Upper lobe of left lung (tissue), 6 donors: ENCODE results near the gene ITPRIP. TPM values are rescaled to one million over a fixed set of nuclear protein-coding genes. Genes with fewer than 3 reads are reported as not detected.

Experiments used
- ATAC-seq, 2 donors: fragments of 200-7000 bp; cut with Tn5 transposase; one replicate each; pipeline ENCODE4 v1.9.1; 2022; ENCODE audit warnings: mild to moderate bottlenecking in 2 of 2, moderate library complexity in 2 of 2; ENCODE audit not compliant: low FRiP score in 2 of 2
- DNase-seq, 2 donors: peaks; one replicate each; pipeline ENCODE4 v3.0.0-alpha.2; 2019 to 2020
- H3K27ac ChIP-seq, 4 donors: fragments of 200-600 bp; sonication (generic); one replicate each; pipeline ENCODE4 v1.5.1; 2016 to 2019
- H3K27me3 ChIP-seq, 4 donors: fragments of 200-600 bp; sonication (generic); one replicate each; pipeline ENCODE4 v1.5.1; 2017 to 2019
- H3K36me3 ChIP-seq, 4 donors: fragments of 200-600 bp; sonication (generic); one replicate each; pipeline ENCODE4 v1.5.1; 2016 to 2019
- H3K4me1 ChIP-seq, 4 donors: fragments of 200-600 bp; sonication (generic); one replicate each; pipeline ENCODE4 v1.5.1; 2018 to 2019
- H3K4me3 ChIP-seq, 4 donors: fragments of 200-600 bp; sonication (generic); one replicate each; pipeline ENCODE4 v1.5.1; 2017 to 2019; ENCODE audit warnings: mild to moderate bottlenecking in 2 of 4, moderate library complexity in 1 of 4
- H3K9me3 ChIP-seq, 4 donors: fragments of 200-600 bp; sonication (generic); one replicate each; pipeline ENCODE4 v1.5.1; 2018 to 2019
- EP300 ChIP-seq, 4 donors: sonication (generic); formaldehyde crosslinking; IDR thresholded peaks; one replicate each; pipeline ENCODE4 v1.5.1; 2017; ENCODE audit warnings: antibody characterized with exemption in 4 of 4, control low read depth in 2 of 4
- POLR2A ChIP-seq, 4 donors: fragments of 450-650 bp; IDR thresholded peaks; one replicate each; pipeline ENCODE4 v1.5.1; 2016 to 2017; ENCODE audit warnings: antibody characterized with exemption in 4 of 4, mild to moderate bottlenecking in 2 of 4
- POLR2AphosphoS5 ChIP-seq, 2 donors: sonication (generic); formaldehyde crosslinking; IDR thresholded peaks; one replicate each; pipeline ENCODE4 v1.5.1; 2017; ENCODE audit warnings: antibody characterized with exemption in 2 of 2
- WGBS, 2 donors: methylation state at CpG; one replicate each; pipeline ENCODE4 v1.1.5; 2017 to 2018; 5-methylcytosine and 5-hydroxymethylcytosine counted together
- total RNA-seq, 6 donors: library from RNA; depleted of rRNA in 4 of 6; stranded (reverse); fragments of >200 nt in 4 of 6; gene quantifications; one replicate each; pipeline versions ENCODE4 v1.1.0 to v1.2.1, GENCODE V29; 2016 to 2021
- TF ChIP-seq, protein P1 (sequence below), 6 experiments: fragments of 450-650 bp in 4 of 6; fragments of 200-600 bp in 2 of 6; sonication (generic) in 2 of 6; IDR thresholded peaks; one replicate each; pipeline ENCODE4 v1.5.1; 2016 to 2019; ENCODE audit warnings: antibody characterized with exemption in 6 of 6
- donor health status: DM: no; HTN: no; CAD: no; lungs with moderate emphysema.
- donor health status: DM: no; HTN: yes; CAD: no; lungs with severe emphysema.

ITPRIP gene
- total RNA-seq, 6 donors from 2014 or later = 28.3 to 86.2 (median 34.4) TPM

DNA sequence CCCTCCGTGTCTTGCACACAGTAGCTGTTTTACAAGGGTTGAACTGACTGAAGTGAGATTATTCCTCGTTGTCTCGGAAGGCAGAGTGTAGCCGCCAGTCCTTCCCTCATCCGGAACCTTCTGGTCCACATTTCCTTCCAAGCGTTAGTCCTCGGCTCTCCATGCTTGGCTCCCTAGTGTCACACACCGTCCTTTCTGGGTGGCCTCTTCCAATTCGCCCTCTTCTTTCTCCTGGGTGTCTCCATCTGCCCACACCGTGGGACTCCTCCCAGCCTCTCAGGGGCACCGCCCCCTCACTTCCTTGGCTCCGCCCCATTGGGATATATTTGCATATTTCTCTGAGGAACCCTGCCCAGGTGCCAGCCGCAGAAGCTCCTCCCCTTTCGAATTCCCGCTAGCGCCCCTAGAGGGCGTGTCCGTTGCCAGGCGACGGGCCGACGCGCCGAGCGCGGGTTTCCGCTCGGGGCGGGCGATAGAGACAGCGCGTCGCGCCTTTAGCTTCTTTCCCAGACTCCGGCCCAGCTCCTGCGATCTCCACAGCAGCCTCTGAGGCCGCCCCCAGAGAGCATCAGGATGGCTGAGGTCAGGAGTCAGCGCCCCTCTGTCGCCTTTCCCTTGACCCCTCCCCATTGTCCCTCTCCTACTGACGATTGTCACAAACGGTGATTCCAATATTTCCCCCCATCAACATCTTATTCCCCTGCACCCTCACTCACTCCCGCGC is 15.2 kb upstream of the ITPRIP start, which contains the start of gene CFAP58:
TSS of gene CFAP58 (plus strand) at position 509 of the 724 bp plus-strand sequence. CDS start at position 574, 65 bp downstream.
- DNase-seq = peak; percentile 97
- Histone ChIP-seq H3K4me3 (peak within 1 kb of the TSS; percentile 3 to 45 (median 36)), H3K9me3 (no peaks in the 10 kb centered on the region), H3K36me3 (no peaks in the 10 kb centered on the region), H3K27me3 (no peaks in the 10 kb centered on the region), H3K27ac (peak within 1 kb of the TSS; percentile 6 to 86 (median 31)), H3K4me1 (peaks cover 30 to 44% (median 35%) of the 10 kb centered on the region in 4 donors)
- TF ChIP-seq, protein P1, sequence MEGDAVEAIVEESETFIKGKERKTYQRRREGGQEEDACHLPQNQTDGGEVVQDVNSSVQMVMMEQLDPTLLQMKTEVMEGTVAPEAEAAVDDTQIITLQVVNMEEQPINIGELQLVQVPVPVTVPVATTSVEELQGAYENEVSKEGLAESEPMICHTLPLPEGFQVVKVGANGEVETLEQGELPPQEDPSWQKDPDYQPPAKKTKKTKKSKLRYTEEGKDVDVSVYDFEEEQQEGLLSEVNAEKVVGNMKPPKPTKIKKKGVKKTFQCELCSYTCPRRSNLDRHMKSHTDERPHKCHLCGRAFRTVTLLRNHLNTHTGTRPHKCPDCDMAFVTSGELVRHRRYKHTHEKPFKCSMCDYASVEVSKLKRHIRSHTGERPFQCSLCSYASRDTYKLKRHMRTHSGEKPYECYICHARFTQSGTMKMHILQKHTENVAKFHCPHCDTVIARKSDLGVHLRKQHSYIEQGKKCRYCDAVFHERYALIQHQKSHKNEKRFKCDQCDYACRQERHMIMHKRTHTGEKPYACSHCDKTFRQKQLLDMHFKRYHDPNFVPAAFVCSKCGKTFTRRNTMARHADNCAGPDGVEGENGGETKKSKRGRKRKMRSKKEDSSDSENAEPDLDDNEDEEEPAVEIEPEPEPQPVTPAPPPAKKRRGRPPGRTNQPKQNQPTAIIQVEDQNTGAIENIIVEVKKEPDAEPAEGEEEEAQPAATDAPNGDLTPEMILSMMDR (IDR thresholded peaks at IDR 0.05) = peak; percentile 49 to 89 (median 70)
- TF ChIP-seq EP300 (IDR thresholded peaks at IDR 0.05) = no peak
- peak; percentile 64 to 76 for TF ChIP-seq POLR2AphosphoS5 (IDR thresholded peaks at IDR 0.05)
- TF ChIP-seq POLR2A (IDR thresholded peaks at IDR 0.05) = peak in 2 of 4 donors; percentile 38 to 45
- 2 to 3% methylated on average over 43 of the region's 43 CpGs for WGBS, 2 donors
- ATAC-seq = peak; percentile 90 to 92

DNA sequence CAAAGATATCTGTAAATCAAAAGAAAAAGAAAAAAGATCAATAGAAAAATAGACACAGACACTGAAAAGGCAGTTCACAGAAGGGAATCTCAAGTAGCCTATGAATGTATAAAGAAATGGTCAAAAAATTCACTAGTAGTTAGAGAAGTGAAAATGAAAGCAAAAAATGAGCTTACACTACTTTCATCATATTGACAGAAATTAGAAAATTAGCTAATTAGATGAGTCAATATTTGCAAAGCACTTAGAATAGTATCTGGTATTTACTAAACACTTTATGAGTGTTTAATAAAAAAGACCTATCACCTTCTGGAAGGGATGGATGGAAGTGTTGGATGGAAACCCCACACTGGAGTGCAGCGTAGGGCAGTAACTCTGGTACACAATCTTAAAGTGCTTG is 13.7 kb upstream of the ITPRIP start:
- DNase-seq (no peak), ATAC-seq (no peak)
- 52 to 83% methylated on average over 1 of the region's 1 CpG for WGBS, 2 donors
- Histone ChIP-seq H3K36me3 (no peaks in the 10 kb centered on the region), H3K4me3 (peak overlapping the region in 3 of 4 donors; percentile 1 to 12 (median 1)), H3K4me1 (peaks cover 30 to 44% (median 38%) of the 10 kb centered on the region in 4 donors), H3K27ac (peak overlapping the region; percentile 78 to 86 (median 84)), H3K27me3 (no peaks in the 10 kb centered on the region), H3K9me3 (no peaks in the 10 kb centered on the region)
- no peak for TF ChIP-seq EP300 (IDR thresholded peaks at IDR 0.05)
- TF ChIP-seq POLR2A (IDR thresholded peaks at IDR 0.05) = no peak
- no peak for TF ChIP-seq POLR2AphosphoS5 (IDR thresholded peaks at IDR 0.05)
- TF ChIP-seq, protein P1 (IDR thresholded peaks at IDR 0.05) = no peak

DNA sequence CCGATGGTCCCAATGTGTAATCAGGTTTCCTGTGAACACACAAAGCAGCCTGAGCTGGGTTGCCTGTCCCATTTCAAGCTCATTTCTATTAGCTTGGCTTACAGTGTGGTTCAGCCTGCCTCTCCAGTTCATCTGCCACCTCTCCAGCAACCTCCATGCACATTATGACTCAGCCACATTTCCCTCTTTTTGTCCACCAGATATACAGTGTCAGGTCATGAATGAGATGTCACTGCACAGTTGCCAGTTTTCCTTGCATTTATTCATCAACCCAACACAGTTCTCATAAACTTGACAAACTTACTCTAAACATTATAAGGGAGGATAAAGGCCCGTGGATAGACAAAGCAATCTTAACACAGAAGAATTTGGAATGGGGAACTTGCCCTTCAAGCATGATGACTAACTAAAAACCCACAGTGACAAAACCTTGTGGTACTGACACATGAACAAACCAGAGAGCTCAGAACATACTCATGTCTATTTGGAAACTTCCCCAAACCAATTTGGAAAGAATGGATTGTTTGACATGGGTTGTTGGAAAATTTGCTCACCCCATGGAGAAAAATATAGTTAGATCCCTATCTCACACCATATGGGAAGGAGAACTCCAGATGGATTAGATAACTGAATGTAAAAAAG is 12.9 kb upstream of the ITPRIP start:
- TF ChIP-seq POLR2AphosphoS5 (IDR thresholded peaks at IDR 0.05) (peak in 1 of 2 donors; percentile 29), EP300 (IDR thresholded peaks at IDR 0.05) (peak in 1 of 4 donors; percentile 26), POLR2A (IDR thresholded peaks at IDR 0.05) (no peak)
- TF ChIP-seq, protein P1 (IDR thresholded peaks at IDR 0.05) = no peak
- H3K36me3 ChIP-seq = no peaks in the 10 kb centered on the region
- DNase-seq = no peak
- H3K27ac ChIP-seq = peak overlapping the region; percentile 78 to 86 (median 84)
- ATAC-seq = peak in 1 of 2 donors; percentile 33
- peaks cover 30 to 45% (median 38%) of the 10 kb centered on the region in 4 donors for H3K4me1 ChIP-seq
- 37 to 53% methylated on average over 2 of the region's 2 CpGs for WGBS, 2 donors
- H3K9me3 ChIP-seq = no peaks in the 10 kb centered on the region
- no peaks in the 10 kb centered on the region for H3K27me3 ChIP-seq
- H3K4me3 ChIP-seq = no peak overlapping the region

DNA sequence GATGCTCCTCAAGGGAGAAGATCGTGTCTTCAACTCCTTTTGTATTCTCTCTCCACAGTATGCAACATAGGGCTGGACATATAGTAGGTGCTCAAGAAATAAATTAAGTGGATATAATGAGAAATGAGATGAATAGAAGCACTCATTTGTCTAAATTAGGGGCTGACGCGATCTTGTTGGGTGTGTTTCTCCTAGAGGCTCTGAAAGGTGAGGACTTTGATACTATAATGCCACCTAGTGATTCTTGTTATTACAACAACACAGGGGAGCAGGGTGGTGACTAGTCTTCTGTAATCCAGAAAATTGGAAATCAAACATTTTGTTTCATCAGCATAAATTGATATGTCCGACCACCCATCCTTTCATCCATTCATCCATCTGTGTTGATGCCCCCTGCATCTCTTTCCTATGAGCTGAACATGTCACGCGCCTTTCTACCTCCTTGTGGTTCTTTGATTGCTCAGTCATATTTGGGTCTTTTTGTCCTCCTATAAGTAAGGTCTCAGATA is 11.9 kb upstream of the ITPRIP start:
- ATAC-seq (peak; percentile 63 to 84), DNase-seq (no peak)
- Histone ChIP-seq H3K9me3 (no peaks in the 10 kb centered on the region), H3K4me3 (peak overlapping the region in 2 of 4 donors; percentile 19 to 21), H3K4me1 (peaks cover 30 to 47% (median 38%) of the 10 kb centered on the region in 4 donors), H3K36me3 (no peaks in the 10 kb centered on the region), H3K27me3 (no peaks in the 10 kb centered on the region), H3K27ac (peak overlapping the region; percentile 78 to 86 (median 84))
- WGBS, 2 donors = 23 to 32% methylated on average over 6 of the region's 6 CpGs
- no peak for TF ChIP-seq POLR2AphosphoS5 (IDR thresholded peaks at IDR 0.05)
- TF ChIP-seq, protein P1 (IDR thresholded peaks at IDR 0.05) = peak; percentile 59 to 82 (median 68)
- no peak for TF ChIP-seq POLR2A (IDR thresholded peaks at IDR 0.05)
- no peak for TF ChIP-seq EP300 (IDR thresholded peaks at IDR 0.05)
